GM18873 (cell line): ENCODE measurements around the gene GPATCH2.

Experiments
- ATAC-seq: cut with Tn5 transposase; IDR thresholded peaks from one replicate; pipeline ENCODE4 v1.9.1; 2021; ENCODE audit warnings: mild to moderate bottlenecking, moderate library complexity, moderate number of reproducible peaks; ENCODE audit not compliant: unreplicated experiment, low FRiP score

The GPATCH2 gene

DNA sequence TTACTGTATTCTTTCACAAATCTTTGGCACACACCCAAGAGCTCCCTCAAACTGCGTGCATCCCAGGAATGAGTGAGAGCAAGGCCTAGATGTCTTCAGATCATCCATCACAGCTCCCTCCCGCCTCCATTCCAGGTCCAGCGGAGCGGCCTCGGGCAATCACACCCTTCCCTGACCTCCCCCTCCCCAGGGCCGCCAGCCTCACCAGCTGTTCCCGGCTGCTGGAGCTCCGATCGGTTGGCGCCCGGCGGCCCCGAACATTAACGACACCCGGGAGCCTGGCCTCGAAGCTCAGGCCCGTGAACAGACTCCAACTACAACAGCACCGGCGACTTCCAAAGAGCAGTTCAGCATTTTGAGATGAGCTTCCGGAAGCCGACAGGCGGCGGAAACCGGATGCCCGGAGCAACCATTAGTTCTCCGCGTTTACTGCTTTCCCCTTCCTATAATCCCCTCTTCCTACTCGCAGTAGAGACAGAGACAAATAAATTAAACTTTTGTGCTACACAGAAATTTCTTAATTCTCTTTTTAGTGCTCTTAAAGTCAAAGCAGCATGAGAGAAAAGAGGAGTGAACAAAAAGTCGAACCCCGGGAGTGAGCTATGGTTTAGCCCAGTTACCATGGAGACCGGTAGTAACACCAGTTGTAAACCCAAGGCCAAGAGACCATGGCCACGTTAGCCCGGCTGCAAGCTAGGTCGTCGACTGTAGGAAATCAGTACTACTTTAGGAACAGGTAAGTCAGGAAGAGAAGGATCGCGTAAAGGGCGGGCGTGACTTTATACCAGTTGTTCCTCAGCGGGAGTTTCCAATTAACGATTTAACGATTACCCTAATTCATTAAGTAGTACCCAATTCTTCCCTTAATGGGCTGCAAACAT, at the start of gene GPATCH2, which contains the start of gene SPATA17:
Gene GPATCH2, minus strand, starts transcription at position 380 of the 881 bp plus-strand sequence. Its CDS starts 119 bp downstream, at position 261.
Gene SPATA17, plus strand, starts transcription at position 634 of the 881 bp plus-strand sequence. Its CDS starts 35 bp downstream, at position 669.
- peak; percentile 97 for ATAC-seq

DNA sequence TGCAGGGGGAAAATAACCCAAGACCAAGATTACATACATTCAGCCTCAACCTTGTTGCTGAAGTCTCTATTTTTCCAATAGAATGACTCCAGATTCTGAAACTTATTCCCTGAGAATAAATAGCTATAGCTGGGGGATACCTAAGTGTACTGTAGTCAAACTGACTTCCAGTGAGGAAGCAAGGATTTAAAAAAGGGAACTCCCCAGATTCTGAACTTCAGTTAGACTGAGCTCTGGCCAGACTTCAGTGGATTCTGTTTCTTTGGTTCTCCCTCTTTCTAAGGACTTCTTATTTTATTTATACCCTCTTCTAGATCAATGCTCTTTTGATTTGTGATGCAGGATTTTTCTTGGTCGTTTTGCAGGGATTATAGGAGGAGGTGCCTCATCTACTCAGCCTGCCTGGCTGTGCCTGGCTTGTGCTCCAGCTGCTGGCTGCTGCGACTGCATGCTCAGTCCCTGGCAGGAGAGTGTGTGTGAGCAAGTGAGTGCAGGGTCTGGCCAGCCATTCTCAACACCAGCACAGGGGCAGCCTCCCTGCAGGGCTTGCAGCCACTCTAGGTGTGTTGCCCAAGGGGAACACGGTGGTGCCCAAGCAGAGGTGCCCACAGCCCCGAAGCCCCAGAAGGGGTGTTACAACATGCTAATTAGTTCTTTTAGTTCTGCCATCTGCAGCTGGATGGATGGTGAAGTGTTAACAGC, 43.3 kb upstream of the GPATCH2 start:
- ATAC-seq = no peak

DNA sequence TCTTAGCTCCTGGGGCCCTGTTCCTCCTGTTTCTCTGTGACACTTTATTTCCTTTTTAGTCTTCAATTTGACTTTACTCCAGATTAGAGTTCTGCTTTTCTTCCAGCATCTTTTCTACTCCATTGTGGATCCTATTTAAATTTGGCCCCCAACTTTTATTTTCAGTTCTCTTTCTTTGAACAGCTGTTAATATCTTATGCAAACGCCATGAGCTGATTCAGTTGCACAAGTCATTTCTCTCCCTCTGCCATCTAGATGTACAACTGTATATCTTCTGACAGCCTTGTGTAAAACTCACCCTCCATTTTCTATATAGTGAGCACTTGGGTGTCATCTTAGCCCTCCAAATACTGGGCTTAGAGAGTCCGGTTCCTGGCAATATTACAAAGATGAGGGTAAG, 42.5 kb upstream of the GPATCH2 start:
- ATAC-seq = no peak

DNA sequence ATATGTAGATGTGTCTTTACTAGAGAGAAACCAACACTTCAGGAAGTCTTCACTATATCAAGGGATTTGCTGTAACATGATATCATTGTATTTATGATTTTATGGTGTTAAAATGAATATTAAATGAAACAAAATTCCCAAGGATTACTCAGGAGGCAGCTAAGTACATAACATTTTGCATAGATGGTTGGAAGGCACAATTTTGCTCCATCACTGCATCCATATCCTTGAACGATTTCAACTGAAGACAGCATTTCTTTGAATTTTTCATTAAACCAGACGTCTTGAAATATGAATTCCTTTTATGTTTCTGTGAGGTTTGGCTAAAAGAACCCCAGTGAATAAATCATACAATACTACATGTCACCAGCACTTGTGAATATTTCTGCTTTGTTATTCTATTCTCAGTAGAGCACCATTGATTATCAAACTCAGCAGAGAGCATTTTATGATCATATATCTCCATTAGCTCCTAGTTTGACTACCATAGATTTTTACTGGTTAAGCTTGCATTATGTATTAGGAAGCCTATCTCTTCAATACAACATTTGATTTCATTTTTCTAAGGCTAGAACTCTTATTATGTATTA, 37.6 kb upstream of the GPATCH2 start:
- no peak for ATAC-seq

DNA sequence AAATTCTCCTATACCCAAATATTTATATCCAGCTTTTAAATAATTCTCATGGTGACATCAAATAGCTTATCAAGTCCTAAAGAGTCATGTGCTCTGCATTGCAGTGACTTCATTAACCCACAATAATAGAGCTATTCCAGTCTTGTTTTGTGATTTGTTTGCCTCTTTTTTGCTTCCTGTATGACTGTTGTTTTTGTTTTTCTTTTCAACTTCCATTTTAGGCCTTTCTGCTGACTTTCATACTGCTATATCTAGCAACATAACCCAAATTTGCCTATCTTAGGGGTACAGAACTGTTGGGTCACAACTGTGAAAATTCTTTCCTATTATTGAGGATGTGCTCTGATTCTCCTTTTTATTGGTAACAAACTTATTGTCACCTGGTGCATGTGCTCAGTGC, 30.5 kb upstream of the GPATCH2 start:
- ATAC-seq = peak; percentile 42

DNA sequence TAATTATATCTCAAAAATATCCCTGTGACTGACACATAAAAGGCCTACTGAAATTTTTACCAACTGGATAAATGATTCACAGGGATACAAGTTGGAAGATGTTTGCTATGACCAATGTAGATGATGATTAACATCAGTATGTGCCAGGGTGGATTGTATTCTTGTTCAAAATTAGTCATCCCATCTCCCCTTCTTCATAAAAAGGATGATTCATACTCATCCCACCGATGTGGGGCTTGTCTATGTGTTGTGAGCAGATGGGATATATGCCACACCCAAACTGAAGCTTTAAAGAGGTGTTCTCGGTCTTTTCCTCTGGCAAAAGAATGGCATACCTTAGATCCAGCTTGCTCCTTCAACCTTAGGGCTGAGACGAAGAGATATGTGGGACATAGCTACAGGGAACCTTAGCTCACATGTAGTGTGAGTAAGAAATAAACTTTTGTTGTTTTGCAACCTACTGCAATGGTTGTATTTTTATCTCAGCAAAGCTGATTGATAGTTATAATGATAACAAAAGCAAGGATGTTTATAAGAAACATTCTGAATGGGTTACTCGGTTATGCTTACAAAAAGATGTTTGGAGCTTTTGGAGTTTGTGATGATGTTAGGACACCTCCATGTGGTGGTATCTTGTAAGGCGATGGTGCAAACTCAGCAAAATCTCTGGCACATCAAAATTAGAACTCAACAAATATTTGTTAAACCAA, 29.6 kb upstream of the GPATCH2 start:
- peak; percentile 59 for ATAC-seq

DNA sequence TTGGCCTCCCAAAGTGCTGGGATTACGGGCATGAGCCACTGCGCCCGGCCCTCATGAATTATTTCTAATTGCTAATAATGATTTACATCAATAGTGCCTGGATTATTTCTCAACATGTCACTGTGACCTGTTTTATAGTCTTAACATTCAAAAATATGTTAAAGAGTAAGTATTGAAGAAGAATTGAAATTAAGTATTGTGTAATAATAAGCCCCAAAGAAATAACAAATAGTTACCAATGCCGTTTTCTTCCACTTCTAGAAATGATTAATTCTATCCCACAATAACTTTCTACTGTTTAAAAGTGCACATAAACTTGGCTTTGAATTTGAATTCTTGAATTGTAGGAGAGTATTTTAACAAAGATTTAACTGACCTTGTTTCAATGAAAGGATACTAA, 19.8 kb upstream of the GPATCH2 start:
- ATAC-seq = no peak

DNA sequence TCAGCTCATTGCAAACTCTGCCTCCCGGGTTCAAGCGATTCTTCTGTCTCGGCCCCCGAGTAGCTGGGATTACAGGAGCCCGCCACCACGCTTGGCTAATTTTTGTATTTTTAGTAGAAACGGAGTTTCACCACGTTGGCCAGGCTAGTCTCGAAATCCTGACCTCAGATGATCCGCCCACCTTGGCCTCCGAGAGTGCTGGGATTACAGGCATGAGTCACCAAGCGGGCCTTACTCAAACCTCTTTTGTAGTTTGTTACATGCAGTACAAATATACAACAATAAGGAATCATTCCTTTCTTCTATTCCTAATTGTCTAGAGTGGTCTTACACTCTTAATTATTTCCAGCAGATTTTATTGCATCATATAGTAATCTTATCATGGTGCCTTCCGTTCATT, 16.9 kb upstream of the GPATCH2 start:
- no peak for ATAC-seq

DNA sequence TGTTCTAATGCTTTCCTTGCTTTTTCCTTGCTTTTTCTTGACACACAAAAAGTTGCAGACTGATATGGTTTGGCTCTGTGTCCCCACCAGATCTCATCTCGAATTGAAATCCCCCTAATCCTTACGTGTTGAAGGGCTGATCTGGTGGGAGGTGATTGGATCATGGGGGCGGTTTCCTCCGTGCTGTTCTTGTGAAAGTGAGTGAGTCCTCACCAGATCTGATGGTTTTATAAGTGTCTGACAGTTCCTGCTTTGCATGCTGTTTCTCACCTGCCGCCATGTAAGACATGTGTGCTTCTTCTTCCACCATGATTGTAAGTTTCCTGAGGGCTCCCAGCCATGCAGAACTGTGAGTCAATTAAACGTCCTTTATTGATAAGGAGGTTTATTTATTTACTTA, 11.6 kb upstream of the GPATCH2 start:
- no peak for ATAC-seq

DNA sequence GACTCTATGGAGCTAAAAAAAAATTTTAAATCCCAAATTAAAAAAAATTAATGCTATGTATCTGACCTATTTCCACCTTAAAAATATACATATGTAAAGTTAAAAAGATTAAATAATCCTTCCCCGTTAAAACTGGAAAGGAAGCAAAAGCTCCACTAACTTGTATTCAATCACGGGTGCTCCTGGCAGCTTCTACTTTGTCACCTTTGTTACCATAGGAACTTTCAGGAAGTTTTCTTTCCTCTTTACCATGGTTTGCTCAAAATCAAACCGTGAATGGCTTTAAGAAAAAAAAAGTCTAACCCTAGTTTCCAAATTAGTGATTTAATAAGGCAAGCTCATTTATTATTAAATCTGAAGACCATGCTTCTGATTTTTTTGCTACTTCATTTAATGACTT, 3.5 kb downstream of the GPATCH2 start:
- no peak for ATAC-seq

DNA sequence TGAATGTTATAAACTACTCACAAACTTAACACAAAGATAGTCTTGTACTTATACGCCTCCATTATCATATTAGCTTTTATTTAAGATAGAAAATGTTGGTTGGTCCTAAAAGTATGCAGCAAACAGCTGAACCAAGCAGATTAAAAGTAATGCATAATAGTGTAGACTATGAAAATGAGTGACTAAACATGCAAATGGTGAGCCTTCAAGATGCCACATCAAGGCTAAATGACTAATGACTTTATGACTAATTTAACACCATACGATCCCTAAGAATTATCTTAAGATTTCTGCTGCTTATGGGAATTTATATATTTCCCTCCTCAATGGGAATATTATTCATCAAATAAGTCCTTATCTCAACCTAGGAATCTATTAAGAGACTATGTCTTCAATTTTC, 4.6 kb downstream of the GPATCH2 start:
- ATAC-seq = no peak

DNA sequence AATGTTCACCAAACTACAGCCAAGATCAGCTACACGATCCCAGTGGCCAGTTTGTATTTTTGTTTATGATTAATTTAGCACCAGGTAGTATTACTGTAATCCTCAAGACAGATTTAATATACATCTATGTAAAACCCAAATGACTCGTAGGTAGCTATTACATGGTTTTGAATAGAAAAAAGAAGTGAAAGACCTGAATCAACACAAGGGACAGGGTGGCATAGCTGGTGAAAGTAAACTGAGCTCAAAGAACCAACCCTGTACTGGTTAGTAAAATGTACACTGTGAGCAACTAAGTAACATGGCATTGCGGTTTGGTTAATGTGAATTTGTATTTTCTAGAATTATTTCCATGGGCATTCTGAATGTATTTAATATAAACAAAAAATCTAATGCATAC, 8.8 kb downstream of the GPATCH2 start:
- ATAC-seq = no peak

DNA sequence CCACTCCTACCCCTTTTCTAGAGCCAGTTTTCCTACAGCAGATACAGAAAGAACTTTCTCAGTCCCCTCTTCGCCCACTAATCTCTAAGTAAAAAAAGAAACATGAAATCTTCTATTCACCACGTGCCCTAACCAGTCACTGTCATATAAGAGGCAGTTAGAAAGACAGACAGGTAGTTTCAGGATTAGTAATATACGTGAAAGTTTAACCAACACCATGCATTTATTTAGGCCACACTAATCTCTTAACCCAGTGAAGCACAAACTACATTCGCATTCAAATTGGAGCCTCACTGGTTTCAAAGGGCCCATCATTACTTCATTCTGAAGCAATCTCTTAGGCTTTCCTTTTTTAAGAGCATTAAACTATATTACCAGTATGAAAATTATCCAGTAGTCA, 10.1 kb downstream of the GPATCH2 start:
- peak; percentile 100 for ATAC-seq

DNA sequence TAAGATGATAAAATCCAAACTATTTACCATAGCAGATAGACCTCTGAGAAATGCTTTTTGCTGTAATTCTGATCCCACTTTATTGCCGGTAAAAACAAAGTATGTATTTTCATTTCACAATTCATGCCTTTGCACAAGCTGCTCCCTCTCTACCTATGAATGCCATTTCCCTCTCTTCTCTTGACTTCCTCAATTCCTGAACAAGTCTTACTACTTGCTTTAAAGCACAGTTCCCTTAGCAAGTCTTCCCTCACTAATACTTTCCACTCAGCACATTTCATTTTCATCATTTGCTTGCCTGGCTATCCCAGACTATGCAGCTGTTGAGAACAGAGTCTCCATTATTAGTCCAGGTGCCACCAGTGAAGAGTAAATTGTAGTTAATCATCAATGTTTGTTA, 13.8 kb downstream of the GPATCH2 start:
- ATAC-seq = no peak

DNA sequence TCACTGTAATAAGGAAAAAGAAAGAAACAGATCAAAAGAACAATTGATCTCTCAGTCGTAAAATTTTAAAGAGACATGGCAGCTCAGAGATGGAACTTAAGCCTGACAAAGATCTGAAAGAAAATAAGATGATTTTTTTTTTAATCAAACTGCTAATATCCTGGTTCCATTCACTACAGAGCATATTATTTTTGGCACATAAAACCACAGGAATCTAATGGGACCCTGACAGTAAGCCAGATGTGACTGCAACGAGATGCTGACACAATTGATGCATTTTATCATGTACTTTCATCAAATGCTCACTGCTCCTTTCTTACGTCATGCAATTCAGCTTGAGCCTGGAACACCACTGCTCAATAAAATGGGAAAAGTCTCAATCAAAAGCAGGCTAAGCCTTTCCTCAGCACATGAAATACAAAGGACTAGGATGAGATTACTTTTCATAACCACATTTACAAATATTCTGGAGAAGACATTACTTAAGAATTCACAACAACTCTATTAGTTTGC, 16.6 kb downstream of the GPATCH2 start:
- no peak for ATAC-seq

DNA sequence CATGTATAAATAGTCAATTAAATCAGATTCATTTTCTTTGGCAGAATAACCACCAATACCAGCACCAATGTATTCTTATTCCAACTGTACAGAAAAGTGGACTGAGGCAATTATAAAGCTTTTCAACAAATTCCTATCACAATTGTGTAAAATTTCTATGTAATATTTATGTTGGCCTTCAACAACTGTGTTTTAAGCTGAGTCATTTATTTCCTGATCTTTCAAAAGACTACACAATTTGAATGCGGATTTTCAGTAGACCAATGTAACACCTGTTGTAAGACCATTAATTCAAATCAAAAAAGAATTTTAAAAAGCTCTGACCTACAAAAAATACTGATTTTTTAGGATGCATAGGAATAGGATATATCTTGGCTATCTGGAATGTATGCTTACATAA, 25.5 kb downstream of the GPATCH2 start:
- ATAC-seq = no peak

DNA sequence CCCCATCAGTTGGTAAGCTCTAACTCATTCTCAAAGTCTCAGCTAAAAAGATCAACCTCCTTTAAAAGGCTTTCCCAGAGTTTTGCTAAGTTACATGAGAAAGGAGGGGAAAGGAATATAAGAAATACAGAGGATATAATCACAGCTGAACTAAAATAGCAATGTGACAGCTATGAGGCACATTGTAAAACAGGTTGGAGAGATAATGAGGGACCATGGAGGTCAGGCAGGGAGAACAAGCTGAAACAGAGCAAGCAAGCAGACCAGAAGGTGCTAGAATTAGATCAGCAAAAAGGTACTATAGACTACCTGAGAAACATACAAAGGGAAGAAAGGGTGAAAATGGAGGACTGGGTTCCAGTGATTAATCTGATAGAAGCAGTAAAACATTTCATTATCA, 28.5 kb downstream of the GPATCH2 start:
- no peak for ATAC-seq

DNA sequence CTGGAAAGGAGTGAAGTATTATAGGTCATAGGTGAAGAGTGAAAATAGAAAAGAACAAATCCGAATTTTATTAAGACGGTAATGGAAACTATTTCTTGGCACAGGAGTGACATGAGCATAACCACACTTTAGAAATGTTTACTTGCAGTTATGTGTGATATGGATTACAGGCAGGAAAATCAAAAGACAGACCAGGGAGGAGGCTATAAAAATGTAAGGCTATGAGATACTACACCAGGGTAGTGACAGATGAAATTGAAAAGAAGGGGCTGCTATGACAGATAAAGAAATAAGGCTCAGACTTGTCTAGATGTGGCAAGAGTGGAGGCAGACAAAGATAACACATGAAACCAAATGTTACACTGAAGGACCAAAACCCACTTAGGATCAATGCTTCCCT, 31.7 kb downstream of the GPATCH2 start:
- ATAC-seq = no peak

DNA sequence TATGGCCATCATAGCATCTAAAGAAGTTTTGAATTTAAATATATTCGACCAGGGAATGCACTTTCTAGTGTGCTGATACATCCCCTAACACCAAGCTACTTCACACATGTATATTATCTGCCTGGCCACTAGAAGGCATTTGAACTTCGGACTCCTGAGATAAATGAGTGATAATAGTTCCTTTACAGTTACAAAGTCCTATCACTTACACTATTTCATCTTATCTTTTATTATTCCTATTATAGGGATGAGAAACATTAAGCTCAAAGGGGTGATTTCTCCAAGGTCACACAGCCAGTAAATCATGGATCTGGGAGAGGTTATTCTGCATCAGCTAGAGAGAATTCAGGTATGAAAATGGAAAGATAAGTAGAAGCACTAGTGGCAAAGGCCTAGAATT, 40.3 kb downstream of the GPATCH2 start:
- no peak for ATAC-seq

DNA sequence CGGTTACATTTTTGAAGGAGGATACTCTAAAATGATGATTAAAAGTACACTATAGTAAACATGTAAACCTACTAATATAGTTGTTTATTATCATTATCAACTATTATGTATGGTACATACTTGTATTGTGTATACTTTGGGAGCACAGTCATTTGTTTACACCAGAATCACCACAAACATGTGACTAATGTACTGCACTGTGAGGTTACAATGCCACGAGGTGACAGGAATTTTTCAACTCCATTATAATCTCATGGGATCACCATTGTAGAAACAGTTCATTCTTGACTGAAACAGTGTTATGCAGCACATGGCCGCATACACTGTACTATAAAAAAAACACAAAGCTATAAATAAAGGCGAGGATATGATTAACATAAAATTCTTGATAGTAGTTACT, 44.3 kb downstream of the GPATCH2 start:
- ATAC-seq = no peak
